IMR-90 (cell line): ENCODE results near the gene DYNLT2. TPM values are rescaled to one million over a fixed set of nuclear protein-coding genes. Genes with fewer than 3 reads are reported as not detected.

Experiments used
- ATAC-seq: fragments of 200-7000 bp; cut with Tn5 transposase; 2 replicates; pipeline ENCODE4 v1.9.1; 2020; ENCODE audit warnings: low read depth, mild to moderate bottlenecking, moderate library complexity
- BruUV-seq: library from RNA; stranded (reverse); fragments of 400-500 nt; replicated peaks from 2 replicates; lab custom pipeline; 2021; lab: Mats Ljungman, UMichigan
- CTCF ChIA-PET: fragments of 300-600 bp; formaldehyde crosslinking; extraction: SDS; loops from one replicate; lab custom pipeline; 2021; ENCODE audit warnings: antibody characterized with exemption; lab: Yijun Ruan, JAX
- POLR2A ChIA-PET: fragments of 300-600 bp; sonication (Branson Sonifier 250); formaldehyde crosslinking; loops from one replicate; lab custom pipeline; 2022; ENCODE audit warnings: antibody characterized with exemption; ENCODE audit not compliant: unreplicated experiment; lab: Charles Lee
- DNase-seq: peaks from one replicate; pipeline ENCODE4 v3.0.0; 2013
- H2AFZ ChIP-seq: replicated peaks from 2 replicates; pipeline ENCODE3; 2013; ENCODE audit warnings: low read length, mild to moderate bottlenecking; ENCODE audit not compliant: poor library complexity
- H2AK5ac ChIP-seq: 2 replicates; pipeline ENCODE4 v1.6.1; 2013; ENCODE audit warnings: low read depth, low read length, inconsistent platforms
- H2AK9ac ChIP-seq: replicated peaks from 2 replicates; pipeline ENCODE3; 2013; ENCODE audit warnings: mild to moderate bottlenecking, low read depth, low read length, moderate library complexity; ENCODE audit not compliant: poor library complexity
- H2BK120ac ChIP-seq: 2 replicates; pipeline ENCODE4 v1.6.1; 2013; ENCODE audit warnings: low read depth, low read length, inconsistent platforms
- H2BK15ac ChIP-seq: 3 replicates; pipeline ENCODE4 v1.6.1; 2013; ENCODE audit warnings: low read depth, low read length, inconsistent platforms
- H2BK20ac ChIP-seq: 2 replicates; pipeline ENCODE4 v1.6.1; 2013; ENCODE audit warnings: low read depth, mild to moderate bottlenecking, inconsistent platforms, low read length, moderate library complexity
- H2BK5ac ChIP-seq: 2 replicates; pipeline ENCODE4 v1.6.1; 2013; ENCODE audit warnings: mild to moderate bottlenecking, low read depth, low read length, inconsistent platforms; ENCODE audit not compliant: poor library complexity, severe bottlenecking
- H3K14ac ChIP-seq: replicated peaks from 2 replicates; pipeline ENCODE4 v1.6.1; 2013; ENCODE audit warnings: low read depth, low read length, inconsistent platforms
- H3K18ac ChIP-seq: 2 replicates; pipeline ENCODE4 v1.6.1; 2013; ENCODE audit warnings: low read depth, low read length, control low read depth
- H3K23ac ChIP-seq: 2 replicates; pipeline ENCODE4 v1.6.1; 2013; ENCODE audit warnings: low read depth, low read length, inconsistent platforms
- H3K27ac ChIP-seq: 2 replicates; pipeline ENCODE4 v1.5.1; 2013; ENCODE audit warnings: mild to moderate bottlenecking, control low read depth, low read length; ENCODE audit not compliant: insufficient read depth
- H3K27me3 ChIP-seq: 2 replicates; pipeline ENCODE4 v1.6.1; 2013; ENCODE audit warnings: low read length; ENCODE audit not compliant: control insufficient read depth, insufficient read depth
- H3K36me3 ChIP-seq: 2 replicates; pipeline ENCODE4 v1.6.1; 2013; ENCODE audit warnings: low read length, mixed read lengths; ENCODE audit not compliant: control insufficient read depth, insufficient read depth
- H3K4ac ChIP-seq: 2 replicates; pipeline ENCODE4 v1.6.1; 2013; ENCODE audit warnings: low read depth, low read length, inconsistent platforms
- H3K4me1 ChIP-seq: 2 replicates; pipeline ENCODE4 v1.6.1; 2013; ENCODE audit warnings: low read length, mixed read lengths; ENCODE audit not compliant: control insufficient read depth, insufficient read depth
- H3K4me2 ChIP-seq: 2 replicates; pipeline ENCODE4 v1.6.1; 2013; ENCODE audit warnings: low read depth, mild to moderate bottlenecking, control low read depth, low read length, moderate library complexity
- H3K4me3 ChIP-seq: 2 replicates; pipeline ENCODE4 v1.5.1; 2013; ENCODE audit warnings: low read depth, mild to moderate bottlenecking, control low read depth, low read length, moderate library complexity; ENCODE audit not compliant: insufficient read depth
- H3K56ac ChIP-seq: 2 replicates; pipeline ENCODE4 v1.6.1; 2013; ENCODE audit warnings: low read length, inconsistent platforms; ENCODE audit not compliant: insufficient read depth; ENCODE audit errors: extremely low read depth
- H3K79me1 ChIP-seq, 2 experiments: 2 replicates each; pipeline ENCODE4 v1.6.1; 2013; ENCODE audit warnings: low read length in 2 of 2, inconsistent platforms in 1 of 2, low read depth in 1 of 2
- H3K9ac ChIP-seq: 2 replicates; pipeline ENCODE4 v1.6.1; 2013; ENCODE audit warnings: low read depth, low read length, control low read depth
- H3K9me1 ChIP-seq: 2 replicates; pipeline ENCODE4 v1.6.1; 2013; ENCODE audit warnings: low read length, inconsistent platforms; ENCODE audit not compliant: insufficient read depth
- H3K9me3 ChIP-seq: 2 replicates; pipeline ENCODE4 v1.6.1; 2013; ENCODE audit warnings: low read length; ENCODE audit not compliant: control insufficient read depth, insufficient read depth
- H4K20me1 ChIP-seq: 2 replicates; pipeline ENCODE4 v1.6.1; 2013; ENCODE audit warnings: low read length, inconsistent platforms; ENCODE audit not compliant: insufficient read depth
- H4K5ac ChIP-seq: 2 replicates; pipeline ENCODE4 v1.6.1; 2013; ENCODE audit warnings: mild to moderate bottlenecking, low read depth, low read length, control low read depth
- H4K8ac ChIP-seq, 2 experiments: 2 replicates each; pipeline ENCODE4 v1.6.1; 2013; ENCODE audit warnings: low read depth in 2 of 2, low read length in 2 of 2, control low read depth in 1 of 2, inconsistent platforms in 1 of 2
- H4K91ac ChIP-seq: 2 replicates; pipeline ENCODE4 v1.6.1; 2013; ENCODE audit warnings: low read depth, low read length, inconsistent platforms; ENCODE audit not compliant: insufficient read depth
- MAFK ChIP-seq: IDR thresholded peaks from 2 replicates; pipeline ENCODE4 v1.6.1; 2012; ENCODE audit warnings: low read depth, low read length, improper control_type of control experiment
- POLR2A ChIP-seq: IDR thresholded peaks from 2 replicates; pipeline ENCODE4 v1.6.1; 2012; ENCODE audit warnings: mild to moderate bottlenecking, low read depth, low read length
- RAD21 ChIP-seq: IDR thresholded peaks from 2 replicates; pipeline ENCODE4 v1.6.1; 2012; ENCODE audit warnings: low read length, improper control_type of control experiment
- WGBS, 2 experiments: methylation state at CpG; one replicate each; pipeline versions ENCODE4 v1.1.5 to v1.1.7; 2013; ENCODE audit warnings: missing lambda C conversion rate in 2 of 2; ENCODE audit not compliant: insufficient read length in 1 of 2; ENCODE audit errors: extremely low coverage in 2 of 2; 5-methylcytosine and 5-hydroxymethylcytosine counted together
- dilution Hi-C: fragments of 300-500 bp; cut with HindIII; formaldehyde crosslinking; loops from one replicate; pipeline ENCODE4 v1.14.3; 2018; ENCODE audit warnings: low sequenced_read_pairs; ENCODE audit not compliant: unreplicated experiment
- in situ Hi-C: fragments of 300-500 bp; cut with MboI; formaldehyde crosslinking; loops from 3 replicates; pipeline ENCODE4 v1.14.3; 2019; ENCODE audit warnings: low sequenced_read_pairs, inconsistent platforms, mixed read lengths
- intact Hi-C: fragments of 100-400 bp; cut with micrococcal nuclease; formaldehyde crosslinking; loops from 2 replicates; pipeline ENCODE4 v1.10.0; 2022
- polyA plus RNA-seq, 3 experiments: library from polyadenylated mRNA; depleted of rRNA; stranded (reverse); fragments of >200 nt; gene quantifications; 2 replicates each; pipeline ENCODE4 v1.2.3, GENCODE V29; 2012; ENCODE audit warnings: low replicate concordance in 1 of 3
- total RNA-seq: library from RNA; depleted of rRNA; stranded (reverse); fragments of >200 nt; gene quantifications from 2 replicates; pipeline ENCODE4 v1.2.3, GENCODE V29; 2012

The DYNLT2 gene
- total and polyA plus RNA-seq, 2 of the 4 experiments (the other 2 are of a cell fraction): 0.36 to 0.44 TPM

DNA sequence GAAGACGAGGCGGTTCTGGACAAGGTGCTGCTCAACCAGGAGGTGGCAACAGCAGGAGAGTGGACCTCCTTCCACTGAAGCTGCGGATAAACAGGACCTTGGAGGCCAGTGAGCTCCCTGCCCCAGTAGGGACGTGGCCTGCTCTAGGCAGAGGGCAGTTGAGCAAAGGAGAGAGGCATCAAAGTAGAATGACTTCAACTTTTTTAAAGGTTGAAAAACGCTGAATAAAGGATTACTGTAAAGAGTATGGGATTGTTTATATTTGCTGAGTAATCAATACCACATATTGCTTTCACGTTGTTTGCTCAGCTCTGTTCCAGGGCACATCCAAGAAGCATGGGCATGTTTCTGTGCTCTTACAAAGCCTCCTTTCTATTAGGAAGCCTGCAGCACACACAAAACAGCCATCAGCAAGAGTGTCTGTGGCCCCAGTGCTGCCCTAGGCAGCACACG lies 48.1 kb upstream of the DYNLT2 start:
- no peaks in the 10 kb centered on the region for H3K36me3 ChIP-seq
- in situ Hi-C loops (loop anchor here (10.0 kb wide), 2 partner anchors 505 to 715 kb away; partner anchors contain the start of gene FAM120B), intact Hi-C loops (no loop called here), dilution Hi-C loops (no loop called here)
- WGBS, 2 experiments: 100% methylated on average over 2 of the region's 7 CpGs; no CpG with 5 or more reads in 1 of the 2 experiments
- no peak overlapping the region for H2AFZ ChIP-seq
- no peak overlapping the region for H3K27ac ChIP-seq
- TF ChIP-seq POLR2A: no peak
- no peak for TF ChIP-seq RAD21
- peak; percentile 89 for TF ChIP-seq MAFK
- H2BK15ac ChIP-seq: no peak overlapping the region
- H3K18ac ChIP-seq: no peak overlapping the region
- BruUV-seq: no TSS peak
- peaks cover 16% of the 10 kb centered on the region for H3K27me3 ChIP-seq
- no peak overlapping the region for H2BK5ac ChIP-seq
- H2BK120ac ChIP-seq: no peak overlapping the region
- ChIA-PET POLR2A (no interaction called here), CTCF (no interaction called here)
- no peak overlapping the region for H3K4me3 ChIP-seq
- no peaks in the 10 kb centered on the region for H3K9me1 ChIP-seq
- H2BK20ac ChIP-seq: no peak overlapping the region
- no peak overlapping the region for H3K4me2 ChIP-seq
- no peak overlapping the region for H3K23ac ChIP-seq
- no peak overlapping the region for H4K91ac ChIP-seq
- H2AK5ac ChIP-seq: no peak overlapping the region
- no peak overlapping the region for H3K14ac ChIP-seq
- no peak overlapping the region for H2AK9ac ChIP-seq
- no peak overlapping the region for H3K4ac ChIP-seq
- no peak overlapping the region for H4K5ac ChIP-seq
- H4K20me1 ChIP-seq: no peaks in the 10 kb centered on the region
- peaks cover 10% of the 10 kb centered on the region; the same call in 1 of the 2 replicates for H3K4me1 ChIP-seq
- H3K9me3 ChIP-seq: no peaks in the 10 kb centered on the region
- ATAC-seq: no peak
- no peak overlapping the region for H3K56ac ChIP-seq
- H3K79me1 ChIP-seq: no peaks in the 10 kb centered on the region
- H4K8ac ChIP-seq: no peak overlapping the region
- H3K9ac ChIP-seq: no peak overlapping the region
- DNase-seq: no peak
